Measurements from ENCODE around the gene CPNE6.

CPNE6 gene

GRCh38 chr14:24080888-24081738 lies 9.8 kb downstream of the CPNE6 start:
- Histone ChIP-seq H3K4me3 (ENCODE audit: extremely low read depth, insufficient read depth, low read length, poor library complexity, severe bottlenecking) (peak overlapping the region; percentile 42), H3K36me3 (ENCODE audit: control insufficient read depth, insufficient read depth, low read length) (no peaks in the 10 kb centered on the region), H3K9me3 (ENCODE audit: control insufficient read depth, low read length) (no peaks in the 10 kb centered on the region), H3K4me1 (ENCODE audit: control insufficient read depth, insufficient read depth, low read length, poor library complexity, severe bottlenecking) (peaks cover 5% of the 10 kb centered on the region), H3K27ac (ENCODE audit: low read depth, low read length, severe bottlenecking) (no peak overlapping the region)
- WGBS, 2 experiments (ENCODE audit: insufficient coverage in 2 of 2): 0 to 1% methylated on average over 54 to 62 of the region's 74 CpGs

DNA sequence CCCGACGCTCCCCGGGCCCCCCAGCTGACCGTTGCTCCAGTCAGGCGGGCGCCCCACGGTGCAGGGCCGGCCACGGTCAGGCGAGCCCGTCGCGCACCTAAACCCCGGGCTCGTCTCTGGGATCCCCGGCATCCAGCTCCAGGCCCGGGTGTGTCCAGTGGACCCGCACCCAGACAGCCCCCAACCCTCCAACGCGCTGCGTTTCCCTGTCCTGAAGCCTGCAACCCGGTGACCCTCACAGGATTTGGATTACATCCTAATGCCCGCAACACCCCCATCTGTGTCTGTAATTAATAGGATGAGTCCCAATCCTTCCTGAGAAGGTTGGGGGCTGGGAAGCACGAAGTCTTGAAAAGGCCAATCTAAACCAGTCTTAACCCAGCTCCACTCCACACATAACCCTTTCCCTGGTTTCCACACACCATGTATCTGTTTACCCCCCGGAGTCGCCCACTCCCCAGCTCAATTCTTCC lies 10.4 kb downstream of the CPNE6 start:
- WGBS, 2 experiments (ENCODE audit: insufficient coverage in 2 of 2): 12 to 16% methylated on average over 18 of the region's 26 CpGs
- Histone ChIP-seq H3K4me3 (ENCODE audit: extremely low read depth, insufficient read depth, low read length, poor library complexity, severe bottlenecking) (peak overlapping the region; percentile 42), H3K36me3 (ENCODE audit: control insufficient read depth, insufficient read depth, low read length) (no peaks in the 10 kb centered on the region), H3K9me3 (ENCODE audit: control insufficient read depth, low read length) (no peaks in the 10 kb centered on the region), H3K27ac (ENCODE audit: low read depth, low read length, severe bottlenecking) (no peak overlapping the region), H3K4me1 (ENCODE audit: control insufficient read depth, insufficient read depth, low read length, poor library complexity, severe bottlenecking) (peaks cover 5% of the 10 kb centered on the region)

GRCh38 chr14:24082411-24083080 lies 11.2 kb downstream of the CPNE6 start:
- Histone ChIP-seq H3K36me3 (ENCODE audit: control insufficient read depth, insufficient read depth, low read length) (no peaks in the 10 kb centered on the region), H3K4me1 (ENCODE audit: control insufficient read depth, insufficient read depth, low read length, poor library complexity, severe bottlenecking) (peaks cover 5% of the 10 kb centered on the region), H3K4me3 (ENCODE audit: extremely low read depth, insufficient read depth, low read length, poor library complexity, severe bottlenecking) (no peak overlapping the region), H3K27ac (ENCODE audit: low read depth, low read length, severe bottlenecking) (no peak overlapping the region), H3K9me3 (ENCODE audit: control insufficient read depth, low read length) (no peaks in the 10 kb centered on the region)
- 83 to 84% methylated on average over 1 to 3 of the region's 5 CpGs for WGBS, 2 experiments (ENCODE audit: insufficient coverage in 2 of 2)

- no peak overlapping the region for H3K4me3 ChIP-seq (ENCODE audit: extremely low read depth, insufficient read depth, low read length, poor library complexity, severe bottlenecking)
- 83 to 88% methylated on average over 2 to 3 of the region's 3 CpGs for WGBS, 2 experiments (ENCODE audit: insufficient coverage in 2 of 2)
- no peaks in the 10 kb centered on the region for H3K9me3 ChIP-seq (ENCODE audit: control insufficient read depth, low read length)
- no peak overlapping the region for H3K27ac ChIP-seq (ENCODE audit: low read depth, low read length, severe bottlenecking)
- H3K36me3 ChIP-seq (ENCODE audit: control insufficient read depth, insufficient read depth, low read length): no peaks in the 10 kb centered on the region
- H3K4me1 ChIP-seq (ENCODE audit: control insufficient read depth, insufficient read depth, low read length, poor library complexity, severe bottlenecking): peaks cover 5% of the 10 kb centered on the region
Measured at GRCh38 chr14:24083462-24083861, 12.1 kb downstream of the CPNE6 start.

DNA sequence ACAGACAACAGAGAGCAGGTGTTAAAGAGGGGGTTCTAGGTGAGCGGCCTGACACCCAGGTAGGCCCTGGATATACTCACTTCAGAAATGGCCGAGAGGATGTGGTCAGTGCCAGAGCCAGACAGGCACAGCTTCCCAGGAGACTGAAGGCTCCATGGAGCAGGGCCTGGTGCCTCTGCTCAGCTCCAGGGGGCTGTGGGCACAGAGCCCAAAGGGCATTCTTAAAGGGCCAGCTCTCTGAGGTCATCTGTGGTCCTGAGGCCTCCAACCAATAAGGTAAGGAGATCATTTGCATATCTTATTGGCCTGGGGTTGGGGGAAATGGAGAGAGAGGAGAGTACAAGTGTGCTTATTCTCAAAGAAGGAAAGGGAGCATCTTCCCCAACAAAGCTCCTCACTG lies 13.1 kb downstream of the CPNE6 start:
- WGBS, 2 experiments (ENCODE audit: insufficient coverage in 2 of 2): 92 to 95% methylated on average over 2 of the region's 2 CpGs
- Histone ChIP-seq H3K9me3 (ENCODE audit: control insufficient read depth, low read length) (no peaks in the 10 kb centered on the region), H3K36me3 (ENCODE audit: control insufficient read depth, insufficient read depth, low read length) (no peaks in the 10 kb centered on the region), H3K4me1 (ENCODE audit: control insufficient read depth, insufficient read depth, low read length, poor library complexity, severe bottlenecking) (peaks cover 5% of the 10 kb centered on the region), H3K4me3 (ENCODE audit: extremely low read depth, insufficient read depth, low read length, poor library complexity, severe bottlenecking) (no peak overlapping the region), H3K27ac (ENCODE audit: low read depth, low read length, severe bottlenecking) (no peak overlapping the region)

DNA sequence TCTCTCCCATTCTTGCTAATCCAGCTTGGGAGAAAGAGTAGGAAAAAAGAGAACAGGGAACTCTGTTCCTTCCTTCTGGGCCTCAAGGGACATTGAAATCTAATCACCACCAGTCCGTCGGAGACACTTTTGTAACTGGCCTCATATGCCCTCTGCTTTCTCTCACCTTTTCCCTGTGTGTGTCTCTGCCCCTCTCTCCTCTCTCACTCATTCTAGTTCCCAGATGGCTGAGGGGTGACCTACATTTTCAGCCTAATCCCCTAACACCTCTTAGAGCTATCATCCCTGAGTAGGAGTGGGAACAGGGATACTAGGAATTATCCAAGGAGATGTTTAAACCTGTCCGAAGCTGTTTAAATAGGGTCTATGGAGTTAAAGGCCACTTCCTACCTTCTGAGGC lies 13.9 kb downstream of the CPNE6 start:
- Histone ChIP-seq H3K27ac (ENCODE audit: low read depth, low read length, severe bottlenecking) (no peak overlapping the region), H3K4me3 (ENCODE audit: extremely low read depth, insufficient read depth, low read length, poor library complexity, severe bottlenecking) (no peak overlapping the region), H3K36me3 (ENCODE audit: control insufficient read depth, insufficient read depth, low read length) (no peaks in the 10 kb centered on the region), H3K9me3 (ENCODE audit: control insufficient read depth, low read length) (no peaks in the 10 kb centered on the region), H3K4me1 (ENCODE audit: control insufficient read depth, insufficient read depth, low read length, poor library complexity, severe bottlenecking) (peaks cover 5% of the 10 kb centered on the region)
- 79 to 100% methylated on average over 2 to 3 of the region's 3 CpGs for WGBS, 2 experiments (ENCODE audit: insufficient coverage in 2 of 2)

- Histone ChIP-seq H3K36me3 (ENCODE audit: control insufficient read depth, insufficient read depth, low read length) (no peaks in the 10 kb centered on the region), H3K4me1 (ENCODE audit: control insufficient read depth, insufficient read depth, low read length, poor library complexity, severe bottlenecking) (no peaks in the 10 kb centered on the region), H3K9me3 (ENCODE audit: control insufficient read depth, low read length) (no peaks in the 10 kb centered on the region), H3K27ac (ENCODE audit: low read depth, low read length, severe bottlenecking) (no peak overlapping the region), H3K4me3 (ENCODE audit: extremely low read depth, insufficient read depth, low read length, poor library complexity, severe bottlenecking) (no peak overlapping the region)
- 65 to 79% methylated on average over 3 of the region's 3 CpGs for WGBS, 2 experiments (ENCODE audit: insufficient coverage in 2 of 2)
Measured at GRCh38 chr14:24086193-24086955, 15.0 kb downstream of the CPNE6 start.

DNA sequence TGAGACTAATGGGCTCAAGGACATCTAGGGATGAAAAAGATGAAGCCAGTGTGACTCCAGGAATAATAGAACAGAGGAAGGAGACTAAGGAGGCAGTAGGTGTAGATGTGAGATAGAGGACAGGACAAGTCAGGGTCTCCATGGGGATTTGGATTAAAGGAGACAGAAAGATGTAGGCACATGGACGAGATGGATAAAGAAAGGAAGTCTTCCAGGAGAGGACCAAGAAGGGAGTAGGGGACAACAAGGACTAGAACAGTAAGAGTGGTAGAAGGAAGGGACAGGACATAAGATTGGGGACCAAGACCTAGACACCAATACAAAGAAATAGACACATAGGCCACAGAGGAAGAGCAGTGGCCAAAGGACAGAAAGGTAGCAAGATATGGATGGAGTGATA lies 15.6 kb downstream of the CPNE6 start:
- WGBS, 2 experiments (ENCODE audit: insufficient coverage in 2 of 2): 75 to 100% methylated on average over 1 of the region's 1 CpG
- no peaks in the 10 kb centered on the region for H3K36me3 ChIP-seq (ENCODE audit: control insufficient read depth, insufficient read depth, low read length)
- H3K4me1 ChIP-seq (ENCODE audit: control insufficient read depth, insufficient read depth, low read length, poor library complexity, severe bottlenecking): no peaks in the 10 kb centered on the region
- no peaks in the 10 kb centered on the region for H3K9me3 ChIP-seq (ENCODE audit: control insufficient read depth, low read length)
- H3K27ac ChIP-seq (ENCODE audit: low read depth, low read length, severe bottlenecking): no peak overlapping the region
- no peak overlapping the region for H3K4me3 ChIP-seq (ENCODE audit: extremely low read depth, insufficient read depth, low read length, poor library complexity, severe bottlenecking)

- Histone ChIP-seq H3K4me3 (ENCODE audit: extremely low read depth, insufficient read depth, low read length, poor library complexity, severe bottlenecking) (no peak overlapping the region), H3K27ac (ENCODE audit: low read depth, low read length, severe bottlenecking) (no peak overlapping the region), H3K4me1 (ENCODE audit: control insufficient read depth, insufficient read depth, low read length, poor library complexity, severe bottlenecking) (no peaks in the 10 kb centered on the region), H3K9me3 (ENCODE audit: control insufficient read depth, low read length) (no peaks in the 10 kb centered on the region), H3K36me3 (ENCODE audit: control insufficient read depth, insufficient read depth, low read length) (no peaks in the 10 kb centered on the region)
- WGBS, 2 experiments (ENCODE audit: insufficient coverage in 2 of 2): 100% methylated on average over 1 to 2 of the region's 2 CpGs
Measured at GRCh38 chr14:24088095-24088494, 16.7 kb downstream of the CPNE6 start.

GRCh38 chr14:24089890-24090289 lies 18.5 kb downstream of the CPNE6 start:
- H3K27ac ChIP-seq (ENCODE audit: low read depth, low read length, severe bottlenecking): no peak overlapping the region
- H3K9me3 ChIP-seq (ENCODE audit: control insufficient read depth, low read length): no peaks in the 10 kb centered on the region
- no peaks in the 10 kb centered on the region for H3K36me3 ChIP-seq (ENCODE audit: control insufficient read depth, insufficient read depth, low read length)
- H3K4me1 ChIP-seq (ENCODE audit: control insufficient read depth, insufficient read depth, low read length, poor library complexity, severe bottlenecking): no peaks in the 10 kb centered on the region
- no peak overlapping the region for H3K4me3 ChIP-seq (ENCODE audit: extremely low read depth, insufficient read depth, low read length, poor library complexity, severe bottlenecking)
- WGBS, 2 experiments (ENCODE audit: insufficient coverage in 2 of 2): 95 to 97% methylated on average over 3 to 5 of the region's 6 CpGs
